WI38 (cell line): Measurements from ENCODE around the gene RXFP1.

ENCODE experiments used
- H3K4me3 ChIP-seq: 2 replicates; pipeline ENCODE4 v1.5.1; 2011; ENCODE audit warnings: low read depth, mild to moderate bottlenecking, control low read depth, low read length
- CTCF ChIP-seq: IDR thresholded peaks from 2 replicates; pipeline ENCODE4 v1.5.1; 2012; ENCODE audit warnings: low read depth, mild to moderate bottlenecking, control low read depth, low read length

Gene RXFP1

GRCh38 chr4:158624889-158625478, 103.3 kb downstream of the RXFP1 start:
- TF ChIP-seq CTCF: peak; percentile 45

GRCh38 chr4:158625544-158625943, 103.9 kb downstream of the RXFP1 start:
- TF ChIP-seq CTCF: no peak
- H3K4me3 ChIP-seq: no peak overlapping the region

More at GRCh38 chr4:158624889-158625478, 103.3 kb downstream of the RXFP1 start:
- no peak overlapping the region for H3K4me3 ChIP-seq

- no peak for TF ChIP-seq CTCF
- H3K4me3 ChIP-seq: no peak overlapping the region
These were observed 109.2 kb downstream of the RXFP1 start for GRCh38 chr4:158630893-158631292.

- no peak for TF ChIP-seq CTCF
- no peak overlapping the region for H3K4me3 ChIP-seq
These were observed 114.9 kb downstream of the RXFP1 start for GRCh38 chr4:158636619-158637018.

GRCh38 chr4:158644356-158644755, 122.7 kb downstream of the RXFP1 start:
- H3K4me3 ChIP-seq: no peak overlapping the region
- TF ChIP-seq CTCF: no peak

- TF ChIP-seq CTCF: no peak
- no peak overlapping the region for H3K4me3 ChIP-seq
These were observed 123.1 kb downstream of the RXFP1 start for GRCh38 chr4:158644760-158645159.

- no peak for TF ChIP-seq CTCF
- no peak overlapping the region for H3K4me3 ChIP-seq
These were observed 127.5 kb downstream of the RXFP1 start for GRCh38 chr4:158649111-158649680.
